NCI-H69 (cell line): ENCODE data around the gene LGALS9C.
"Not testable (repeated sequence)": the region's sequence is repeated elsewhere in the genome, so short reads cannot be mapped to it uniquely, and the experiment has no call there.

ENCODE experiments used
- DNase-seq: peaks from one replicate; lab custom pipeline; 2025; lab: John Stamatoyannopoulos, UW

The LGALS9C gene

GRCh38 chr17:18476508-18477308 is at the start of gene LGALS9C:
LGALS9C (plus strand) TSS chr17:18476789; CDS start chr17:18476855, 66 bp downstream.
- DNase-seq: peak; percentile 15

- DNase-seq: not testable (repeated sequence)
Measured at GRCh38 chr17:18432206-18432605, 44.4 kb upstream of the LGALS9C start.

GRCh38 chr17:18439465-18439870 is 37.1 kb upstream of the LGALS9C start:
- DNase-seq: not testable (repeated sequence)

GRCh38 chr17:18442093-18442492 is 34.5 kb upstream of the LGALS9C start:
- not testable (repeated sequence) for DNase-seq

GRCh38 chr17:18442532-18442931 is 34.1 kb upstream of the LGALS9C start:
- DNase-seq: not testable (repeated sequence)

- DNase-seq: not testable (repeated sequence)
Measured at GRCh38 chr17:18447476-18448205, 28.9 kb upstream of the LGALS9C start.

- not testable (repeated sequence) for DNase-seq
Measured at GRCh38 chr17:18448311-18448710, 28.3 kb upstream of the LGALS9C start.

GRCh38 chr17:18449833-18450232 is 26.8 kb upstream of the LGALS9C start:
- DNase-seq: not testable (repeated sequence)

- DNase-seq: not testable (repeated sequence)
Measured at GRCh38 chr17:18450998-18451397, 25.6 kb upstream of the LGALS9C start.

GRCh38 chr17:18451969-18452368 is 24.6 kb upstream of the LGALS9C start:
- peak; percentile 62 for DNase-seq

GRCh38 chr17:18459035-18459434 is 17.6 kb upstream of the LGALS9C start:
- DNase-seq: peak; percentile 69

- not testable (repeated sequence) for DNase-seq
Measured at GRCh38 chr17:18463831-18464502, 12.6 kb upstream of the LGALS9C start.

- DNase-seq: not testable (repeated sequence)
Measured at GRCh38 chr17:18466250-18466983, 10.2 kb upstream of the LGALS9C start.

- not testable (repeated sequence) for DNase-seq
Measured at GRCh38 chr17:18467001-18467400, 9.6 kb upstream of the LGALS9C start.

- DNase-seq: not testable (repeated sequence)
Measured at GRCh38 chr17:18468472-18469171, 8.0 kb upstream of the LGALS9C start.

- DNase-seq: not testable (repeated sequence)
Measured at GRCh38 chr17:18469837-18470236, 6.8 kb upstream of the LGALS9C start.

- not testable (repeated sequence) for DNase-seq
Measured at GRCh38 chr17:18470345-18470930, 6.2 kb upstream of the LGALS9C start.

GRCh38 chr17:18473967-18474366 is 2.6 kb upstream of the LGALS9C start:
- not testable (repeated sequence) for DNase-seq

- not testable (repeated sequence) for DNase-seq
Measured at GRCh38 chr17:18474754-18475153, 1.8 kb upstream of the LGALS9C start.

GRCh38 chr17:18477367-18477766 is 778 bp downstream of the LGALS9C start:
- not testable (repeated sequence) for DNase-seq

GRCh38 chr17:18478362-18478761 is 1.8 kb downstream of the LGALS9C start:
- not testable (repeated sequence) for DNase-seq
